GM12878 (cell line): ENCODE measurements around the gene MED13L. TPM values are rescaled to one million over a fixed set of nuclear protein-coding genes. Genes with fewer than 3 reads are reported as not detected.

ENCODE experiments used
- ATAC-seq: fragments of 200-7000 bp; cut with Tn5 transposase; 3 replicates; pipeline ENCODE4 v1.9.1; 2020; ENCODE audit warnings: mild to moderate bottlenecking, moderate library complexity
- BruUV-seq: library from RNA; stranded (reverse); fragments of 400-500 nt; replicated peaks from 2 replicates; lab custom pipeline; 2021; lab: Mats Ljungman, UMichigan
- CTCF ChIA-PET: fragments of 300-600 bp; sonication (Branson Sonifier 250); formaldehyde crosslinking; extraction: SDS; loops from one replicate; lab custom pipeline; 2021; ENCODE audit warnings: inconsistent platforms; lab: Yijun Ruan, JAX
- POLR2A ChIA-PET: fragments of 350-600 bp; formaldehyde crosslinking; extraction: SDS; loops from one replicate; lab custom pipeline; 2021; ENCODE audit warnings: inconsistent platforms; lab: Charles Lee
- RAD21 ChIA-PET: fragments of 300-600 bp; sonication (Branson Sonifier 250); formaldehyde crosslinking; loops from one replicate; lab custom pipeline; 2023; ENCODE audit warnings: antibody characterized with exemption; ENCODE audit not compliant: unreplicated experiment; lab: Charles Lee
- SMC1A ChIA-PET: fragments of 300-600 bp; sonication (Branson Sonifier 250); formaldehyde crosslinking; loops from one replicate; lab custom pipeline; 2023; ENCODE audit not compliant: unreplicated experiment, uncharacterized antibody; lab: Charles Lee
- DNase-seq: peaks from one replicate; pipeline ENCODE4 v3.0.0-alpha.2; 2011; ENCODE audit warnings: low read depth, low spot score
- FAIRE-seq: peaks from 3 replicates; lab custom pipeline; 2011; peaks lifted over from hg19 to GRCh38; lab: Jason Lieb, UNC
- H2AFZ ChIP-seq: 2 replicates; pipeline ENCODE4 v1.6.0; 2011; ENCODE audit warnings: low read depth, low read length, control low read depth; ENCODE audit not compliant: control insufficient read depth
- H3K27ac ChIP-seq: 2 replicates; pipeline ENCODE4 v1.5.1; 2011; ENCODE audit warnings: control low read depth; ENCODE audit not compliant: control insufficient read depth, insufficient read depth
- H3K27me3 ChIP-seq, 2 experiments: replicated peaks in 1 of 2; 2 replicates each; pipeline versions ENCODE4 v1.6.0 to v1.6.1; 2011; ENCODE audit warnings: low read length in 1 of 2; ENCODE audit not compliant: control insufficient read depth in 2 of 2, insufficient read depth in 2 of 2
- H3K36me3 ChIP-seq, 2 experiments: 2 replicates each; pipeline ENCODE4 v1.5.1; 2011; ENCODE audit warnings: low read length in 1 of 2; ENCODE audit not compliant: control insufficient read depth in 2 of 2, insufficient read depth in 2 of 2
- H3K4me1 ChIP-seq: 2 replicates; pipeline ENCODE4 v1.6.1; 2011; ENCODE audit warnings: mild to moderate bottlenecking, low read length, moderate library complexity, mixed read lengths; ENCODE audit not compliant: control insufficient read depth, insufficient read depth
- H3K4me2 ChIP-seq: 2 replicates; pipeline ENCODE4 v1.6.0; 2011; ENCODE audit warnings: control low read depth; ENCODE audit not compliant: control insufficient read depth, insufficient read depth
- H3K4me3 ChIP-seq: fragments of 200-600 bp; sonication (generic); 2 replicates; pipeline ENCODE4 v1.5.1; 2016
- H3K79me2 ChIP-seq: 2 replicates; pipeline ENCODE4 v1.6.0; 2011; ENCODE audit warnings: low read length; ENCODE audit not compliant: control insufficient read depth, insufficient read depth
- H3K9ac ChIP-seq: 2 replicates; pipeline ENCODE4 v1.8.0; 2011; ENCODE audit warnings: low read length, control low read depth, mixed read lengths; ENCODE audit not compliant: control insufficient read depth, insufficient read depth
- H3K9me3 ChIP-seq: replicated peaks from 3 replicates; pipeline ENCODE4 v1.5.1; 2011; ENCODE audit warnings: mild to moderate bottlenecking, low read length; ENCODE audit not compliant: control insufficient read depth, insufficient read depth
- H4K20me1 ChIP-seq: 2 replicates; pipeline ENCODE4 v1.6.0; 2011; ENCODE audit not compliant: control insufficient read depth, insufficient read depth
- BCL3 ChIP-seq: IDR thresholded peaks from 2 replicates; pipeline ENCODE4 v1.6.1; 2011; ENCODE audit warnings: borderline replicate concordance, low read depth, mild to moderate bottlenecking, moderate library complexity, low read length; ENCODE audit not compliant: insufficient read depth, poor library complexity, severe bottlenecking
- CTCF ChIP-seq, 3 experiments: IDR thresholded peaks in 2 of 3; conservative IDR thresholded peaks in 1 of 3; 2 replicates each; pipeline ENCODE4 v1.5.1; 2011; ENCODE audit warnings: low read depth in 3 of 3, low read length in 3 of 3, mild to moderate bottlenecking in 3 of 3, control low read depth in 2 of 3, moderate library complexity in 2 of 3, inconsistent platforms in 1 of 3, mixed read lengths in 1 of 3; ENCODE audit not compliant: control insufficient read depth in 2 of 3, insufficient read depth in 1 of 3; ENCODE audit errors: extremely low read depth in 1 of 3
- NFYB ChIP-seq: IDR thresholded peaks from 2 replicates; pipeline ENCODE4 v1.6.1; 2011; ENCODE audit warnings: low read depth, mild to moderate bottlenecking, low read length, improper control_type of control experiment, moderate library complexity; ENCODE audit not compliant: insufficient read depth
- PAX5 ChIP-seq: IDR thresholded peaks from 2 replicates; pipeline ENCODE4 v1.6.1; 2011; ENCODE audit warnings: low read depth, low read length, borderline replicate concordance
- TAF1 ChIP-seq: IDR thresholded peaks from 2 replicates; pipeline ENCODE4 v1.6.1; 2011; ENCODE audit warnings: mild to moderate bottlenecking, low read depth, low read length, borderline replicate concordance
- WGBS: methylation state at CpG from one replicate; pipeline ENCODE4 v1.1.6; 2016; ENCODE audit warnings: low lambda C conversion rate; ENCODE audit not compliant: insufficient replicate concordance, insufficient coverage; ENCODE audit errors: missing lambda C conversion rate; 5-methylcytosine and 5-hydroxymethylcytosine counted together
- in situ Hi-C: fragments of 300-500 bp; cut with MboI; formaldehyde crosslinking; loops from 9 replicates; pipeline ENCODE4 v1.14.3; 2018; ENCODE audit warnings: mixed read lengths
- intact Hi-C: fragments of 100-400 bp; cut with micrococcal nuclease; formaldehyde crosslinking; loops from one replicate; pipeline ENCODE4 v1.14.2; 2022; ENCODE audit not compliant: unreplicated experiment
- polyA plus RNA-seq, 11 experiments: library from polyadenylated mRNA; depleted of rRNA in 4 of 11; unstranded in 6 of 11; stranded (reverse) in 5 of 11; fragments of >200 nt; fragmentation: Nextera tagmentation in 4 of 11; fragmentation: Illumina TruSeq in 1 of 11; extraction: Ambion mirVana in 4 of 11; extraction: Trizol in 1 of 11; gene quantifications; 1 replicate in 1 of 11; 2 replicates in 10 of 11; pipeline versions ENCODE4 v1.2.1 to v1.2.3, GENCODE V29; 2011 to 2016; ENCODE audit warnings: inconsistent platforms in 2 of 11, missing spikeins in 2 of 11, low read depth in 1 of 11
- total RNA-seq, 4 experiments: library from RNA; depleted of rRNA in 3 of 4; stranded (reverse); fragments of >200 nt in 3 of 4; fragmentation: Illumina TruSeq in 1 of 4; extraction: Trizol in 1 of 4; gene quantifications; 2 replicates each; pipeline versions ENCODE4 v1.2.1 to v1.2.3, GENCODE V29; 2013 to 2021

MED13L gene
- total and polyA plus RNA-seq, 10 of the 15 experiments (the other 5 are each of a cell fraction or from before 2014, with no cell fraction given) = 3.7 to 30.1 (median 9.1) TPM

DNA sequence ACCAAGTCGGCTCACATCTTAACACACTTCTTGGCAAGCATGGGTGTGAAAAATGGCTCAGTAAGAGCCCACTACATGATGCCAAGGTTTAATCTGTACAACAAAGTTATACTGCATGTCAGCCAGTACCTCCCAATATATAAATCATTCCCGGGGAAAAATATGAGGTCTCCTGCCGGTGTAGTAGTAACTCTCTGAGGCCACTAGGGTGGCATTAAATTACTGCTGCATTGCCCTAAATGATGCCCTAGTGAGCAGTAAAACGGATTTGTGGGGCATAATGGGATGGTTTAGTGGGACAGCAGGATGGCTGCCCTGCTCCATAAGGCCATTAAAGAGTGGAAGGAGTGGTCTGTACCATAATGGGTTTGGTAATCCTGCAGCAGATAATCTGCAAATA, 267.7 kb downstream of the MED13L start:
- H2AFZ ChIP-seq = no peak overlapping the region
- CTCF ChIA-PET = interaction anchor here (1.2 to 1.3 kb wide), 2 partner anchors 12 to 54 kb away, joined by 3 to 4 read pairs; no protein-coding TSS in a partner anchor
- no peak overlapping the region for H3K9ac ChIP-seq
- no peaks in the 10 kb centered on the region for H3K4me1 ChIP-seq
- TF ChIP-seq PAX5 = no peak
- no peak for TF ChIP-seq NFYB
- no peak for TF ChIP-seq TAF1
- TF ChIP-seq BCL3 = no peak
- peak in 1 of 3 experiments; percentile 31; a peak in 1 of 6 replicates for TF ChIP-seq CTCF (IDR thresholded peaks at IDR 0.05 in 2 of 3, conservative IDR thresholded peaks at IDR 0.05 in 1 of 3; ENCODE audit: control insufficient read depth in 2 of 3, extremely low read depth in 1 of 3, insufficient read depth in 1 of 3, low read depth in 3 of 3, low read length in 3 of 3)
- H3K9me3 ChIP-seq = no peaks in the 10 kb centered on the region
- POLR2A ChIA-PET = no interaction called here
- no peak overlapping the region for H3K4me2 ChIP-seq
- H4K20me1 ChIP-seq = no peaks in the 10 kb centered on the region
- in situ Hi-C loops (loop anchor here (10.0 kb wide), 1 partner anchor 585 kb away; no protein-coding TSS in a partner anchor), intact Hi-C loops (no loop called here)
- H3K4me3 ChIP-seq = no peak overlapping the region
- no peak for FAIRE-seq
- ATAC-seq = no peak; the same call in 2 of the 3 replicates
- H3K79me2 ChIP-seq = no peaks in the 10 kb centered on the region
- peaks cover 0 to 3% of the 10 kb centered on the region in 2 experiments; a peak in 2 of 4 replicates for H3K36me3 ChIP-seq
- no peak overlapping the region for H3K27ac ChIP-seq
- 81% methylated on average over 4 of the region's 4 CpGs for WGBS
- SMC1A ChIA-PET = no interaction called here
- DNase-seq = no peak
- H3K27me3 ChIP-seq = no peaks in the 10 kb centered on the region
- RAD21 ChIA-PET = no interaction called here
- BruUV-seq = no TSS peak
